HepG2 (cell line): ENCODE results near the gene U2AF1L4. TPM values are rescaled to one million over a fixed set of nuclear protein-coding genes. Genes with fewer than 3 reads are reported as not detected.
A peak's percentile ranks its signal among the peaks of the same experiment; 100 is the strongest.

ENCODE experiments used
- ATAC-seq: fragments of 200-7000 bp; cut with Tn5 transposase; 3 replicates; pipeline ENCODE4 v1.9.1; 2020; ENCODE audit warnings: mild to moderate bottlenecking, moderate library complexity
- BruUV-seq: library from RNA; stranded (reverse); fragments of 400-500 nt; replicated peaks from 2 replicates; lab custom pipeline; 2021; lab: Mats Ljungman, UMichigan
- CTCF ChIA-PET: fragments of 300-600 bp; formaldehyde crosslinking; extraction: SDS; loops from one replicate; lab custom pipeline; 2021; ENCODE audit warnings: low total read pairs, inconsistent platforms, low intra/inter-chr PET ratio; lab: Yijun Ruan, JAX
- POLR2A ChIA-PET: fragments of 350-600 bp; sonication (Branson Sonifier 250); formaldehyde crosslinking; loops from one replicate; lab custom pipeline; 2020; ENCODE audit warnings: antibody characterized with exemption, inconsistent platforms; lab: Yijun Ruan, JAX
- DNase-seq: peaks from one replicate; pipeline ENCODE4 v3.0.0-alpha.2; 2015; ENCODE audit warnings: low spot score
- FAIRE-seq: peaks from 3 replicates; lab custom pipeline; 2011; peaks lifted over from hg19 to GRCh38; lab: Jason Lieb, UNC
- H2AFZ ChIP-seq: one replicate; pipeline ENCODE4 v1.6.1; 2011; ENCODE audit warnings: low read length, inconsistent platforms
- H3K27ac ChIP-seq: fragments of 300-600 bp; 3 replicates; pipeline ENCODE4 v1.8.0; 2011; ENCODE audit warnings: mixed run types, mild to moderate bottlenecking, mixed read lengths, low read length, inconsistent platforms; ENCODE audit not compliant: insufficient read depth; ENCODE audit errors: extremely low read length
- H3K27me3 ChIP-seq, 2 experiments: fragments of 200-600 bp in 1 of 2; 2 replicates in 1 of 2; 3 replicates in 1 of 2; pipeline versions ENCODE4 v1.6.0 to v1.8.0; 2011; ENCODE audit warnings: low read length in 2 of 2, mild to moderate bottlenecking in 2 of 2, moderate library complexity in 2 of 2, inconsistent platforms in 1 of 2; ENCODE audit not compliant: insufficient read depth in 2 of 2, control insufficient read depth in 1 of 2
- H3K36me3 ChIP-seq, 2 experiments: fragments of 200-600 bp in 1 of 2; replicated peaks in 1 of 2; 2 replicates in 1 of 2; 3 replicates in 1 of 2; pipeline versions ENCODE4 v1.5.1 to v1.8.0; 2011; ENCODE audit warnings: low read length in 2 of 2, inconsistent platforms in 1 of 2; ENCODE audit not compliant: insufficient read depth in 2 of 2, control insufficient read depth in 1 of 2
- H3K4me1 ChIP-seq: 2 replicates; pipeline ENCODE4 v1.5.1; 2012; ENCODE audit warnings: low read length, inconsistent platforms; ENCODE audit not compliant: insufficient read depth
- H3K4me2 ChIP-seq: 2 replicates; pipeline ENCODE4 v1.6.0; 2011; ENCODE audit warnings: low read depth, low read length, inconsistent platforms
- H3K4me3 ChIP-seq, 3 experiments: fragments of 200-600 bp in 1 of 3; sonication (generic), shearing (Covaris generic) in 1 of 3; replicated peaks in 1 of 3; 2 replicates each; pipeline ENCODE4 v1.5.1; 2011 to 2016; ENCODE audit warnings: low read length in 3 of 3, inconsistent platforms in 2 of 3, low read depth in 2 of 3, mild to moderate bottlenecking in 2 of 3, control low read depth in 1 of 3, mixed read lengths in 1 of 3; ENCODE audit not compliant: insufficient read depth in 1 of 3
- H3K79me2 ChIP-seq: one replicate; pipeline ENCODE4 v1.6.1; 2011; ENCODE audit warnings: low read length, inconsistent platforms; ENCODE audit not compliant: insufficient read depth
- H3K9ac ChIP-seq: 2 replicates; pipeline ENCODE4 v1.6.0; 2011; ENCODE audit warnings: mild to moderate bottlenecking, low read depth, low read length, inconsistent platforms; ENCODE audit not compliant: insufficient read depth
- H3K9me3 ChIP-seq: 2 replicates; pipeline ENCODE4 v1.5.1; 2012; ENCODE audit warnings: mild to moderate bottlenecking, low read length
- H4K20me1 ChIP-seq: 2 replicates; pipeline ENCODE4 v1.6.0; 2011; ENCODE audit warnings: inconsistent platforms, mild to moderate bottlenecking, low read length, moderate library complexity; ENCODE audit not compliant: insufficient read depth
- FOXO4 ChIP-seq: sonication (generic); formaldehyde crosslinking; conservative IDR thresholded peaks from 2 replicates; pipeline ENCODE4 v1.8.1; 2023; ENCODE audit warnings: missing genetic modification reagents
- FOXP1 ChIP-seq, 2 experiments: fragments of 450-650 bp in 1 of 2; IDR thresholded peaks; 2 replicates each; pipeline ENCODE4 v1.6.1; 2017 to 2018; ENCODE audit warnings: antibody characterized with exemption in 1 of 2
- KLF11 ChIP-seq: IDR thresholded peaks from 2 replicates; pipeline ENCODE4 v1.6.1; 2016; ENCODE audit warnings: missing compliant biosample characterization
- NCOA2 ChIP-seq: sonication (generic); formaldehyde crosslinking; IDR thresholded peaks from 2 replicates; pipeline ENCODE4 v1.8.0; 2022; ENCODE audit warnings: inconsistent platforms
- NFYC ChIP-seq: IDR thresholded peaks from 2 replicates; pipeline ENCODE4 v1.6.1; 2016; ENCODE audit warnings: missing genetic modification reagents, missing compliant biosample characterization
- POLR2G ChIP-seq: fragments of 200-400 bp; formaldehyde crosslinking; IDR thresholded peaks from 2 replicates; pipeline ENCODE4 v1.6.1; 2018; ENCODE audit warnings: mild to moderate bottlenecking, low read depth, low read length, moderate library complexity
- SOX13 ChIP-seq, 3 experiments: fragments of 450-650 bp in 1 of 3; sonication (generic) in 1 of 3; formaldehyde crosslinking in 1 of 3; IDR thresholded peaks in 2 of 3; conservative IDR thresholded peaks in 1 of 3; 2 replicates each; pipeline versions ENCODE4 v1.5.0 to v1.6.1; 2016 to 2020; ENCODE audit warnings: antibody characterized with exemption in 1 of 3, mild to moderate bottlenecking in 1 of 3, missing compliant biosample characterization in 1 of 3, missing genetic modification reagents in 1 of 3, moderate library complexity in 1 of 3
- SPEN ChIP-seq: sonication (generic); formaldehyde crosslinking; IDR thresholded peaks from 2 replicates; pipeline ENCODE4 v1.5.1; 2020; ENCODE audit warnings: low read depth, mild to moderate bottlenecking, missing genetic modification reagents
- ZNF280D ChIP-seq: sonication (generic); formaldehyde crosslinking; IDR thresholded peaks from 2 replicates; pipeline ENCODE4 v1.5.1; 2020; ENCODE audit warnings: mild to moderate bottlenecking, missing genetic modification reagents
- ZNF660 ChIP-seq: sonication (generic); formaldehyde crosslinking; IDR thresholded peaks from 2 replicates; pipeline ENCODE4 v1.5.1; 2020; ENCODE audit warnings: mild to moderate bottlenecking, low read depth, missing genetic modification reagents, borderline replicate concordance
- ZNF724P ChIP-seq: sonication (generic); formaldehyde crosslinking; IDR thresholded peaks from 2 replicates; pipeline ENCODE4 v1.8.0; 2022; ENCODE audit warnings: missing genetic modification reagents, borderline replicate concordance
- ZNF746 ChIP-seq: sonication (generic); formaldehyde crosslinking; IDR thresholded peaks from 2 replicates; pipeline ENCODE4 v1.8.0; 2022; ENCODE audit warnings: mild to moderate bottlenecking, missing genetic modification reagents
- ZXDC ChIP-seq: sonication (generic); formaldehyde crosslinking; IDR thresholded peaks from 2 replicates; pipeline ENCODE4 v1.5.0; 2020; ENCODE audit warnings: mild to moderate bottlenecking, missing genetic modification reagents
- ZZZ3 ChIP-seq: sonication (generic); formaldehyde crosslinking; IDR thresholded peaks from 2 replicates; pipeline ENCODE4 v1.4.0; 2020; ENCODE audit warnings: missing genetic modification reagents, mild to moderate bottlenecking, borderline replicate concordance
- WGBS: methylation state at CpG from one replicate; pipeline ENCODE4 v1.1.6; 2017; ENCODE audit warnings: low lambda C conversion rate; 5-methylcytosine and 5-hydroxymethylcytosine counted together
- in situ Hi-C: cut with HindIII; loops from 2 replicates; pipeline ENCODE4 v1.10.0; 2017; ENCODE audit warnings: low pct_unique_long_range_greater_than_20kb; ENCODE audit not compliant: extremely low pct_ligation_motif_present
- intact Hi-C: fragments of 100-400 bp; cut with micrococcal nuclease; formaldehyde crosslinking; loops from one replicate; pipeline ENCODE4 v1.10.0; 2022; ENCODE audit not compliant: unreplicated experiment
- polyA plus RNA-seq, 8 experiments: library from polyadenylated mRNA; depleted of rRNA in 3 of 8; stranded (reverse) in 7 of 8; unstranded in 1 of 8; fragments of >200 nt; fragmentation: Illumina TruSeq in 4 of 8; extraction: Trizol in 4 of 8; gene quantifications; 2 replicates each; pipeline versions ENCODE4 v1.2.1 to v1.2.3, GENCODE V29; 2011 to 2016; ENCODE audit warnings: low read depth in 4 of 8, missing spikeins in 1 of 8, mixed read lengths in 1 of 8; ENCODE audit not compliant: insufficient read depth in 1 of 8
- total RNA-seq, 5 experiments: library from RNA; depleted of rRNA; stranded (reverse); fragments of >200 nt; fragmentation: Illumina TruSeq; extraction: Trizol; gene quantifications; 2 replicates each; pipeline ENCODE4 v1.2.3, GENCODE V29; 2016; ENCODE audit warnings: low read depth in 1 of 5

Gene U2AF1L4
- total and polyA plus RNA-seq, 2 of the 13 experiments (the other 11 are each of a cell fraction or from before 2014, with no cell fraction given): 7.9 to 15.4 TPM

GRCh38 chr19:35740108-35740422, 5.2 kb downstream of the U2AF1L4 start (continued):
- TF ChIP-seq ZNF280D: no peak
- TF ChIP-seq ZNF724P: peak; percentile 9; the same call in 1 of the 2 replicates

- no peaks in the 10 kb centered on the region for H3K79me2 ChIP-seq
- H3K4me2 ChIP-seq: peak overlapping the region; percentile 84
- H3K9me3 ChIP-seq: no peaks in the 10 kb centered on the region
- FAIRE-seq: no peak
- in situ Hi-C loops (no loop called here), intact Hi-C loops (loop anchor here (2.0 to 10.0 kb wide), 2 partner anchors 21 to 45 kb away; partner anchors contain the start of gene KMT2B)
- no peak overlapping the region for H2AFZ ChIP-seq
- 88% methylated on average over 24 of the region's 29 CpGs for WGBS
- POLR2A ChIA-PET: interaction anchor here (1.0 to 4.6 kb wide), 15 partner anchors 9 to 192 kb away, joined by 3 to 69 read pairs (median 7); partner anchors contain the start of genes HSPB6, LIN37 and PROSER3
- peaks cover 14 to 43% of the 10 kb centered on the region in 2 experiments; a peak in 4 of 5 replicates for H3K36me3 ChIP-seq
- no peak for DNase-seq
- peak overlapping the region; percentile 70 for H3K9ac ChIP-seq
- CTCF ChIA-PET: interaction anchor here (1.4 kb wide), 1 partner anchor 46 kb away, joined by 3 read pairs; no protein-coding TSS in a partner anchor
- no peaks in the 10 kb centered on the region for H4K20me1 ChIP-seq
- peak overlapping the region; percentile 65 to 84 (median 80) for H3K4me3 ChIP-seq
- no TSS peak for BruUV-seq
- peak overlapping the region; percentile 89 for H3K27ac ChIP-seq
- no peaks in the 10 kb centered on the region for H3K27me3 ChIP-seq
- no peak for ATAC-seq
- H3K4me1 ChIP-seq: peaks cover 27% of the 10 kb centered on the region
- TF ChIP-seq SPEN (CRISPR knock-in tag) (no peak), KLF11 (no peak), ZNF660 (CRISPR knock-in tag) (no peak), FOXO4 (CRISPR knock-in tag) (no peak), NFYC (CRISPR knock-in tag) (no peak), ZNF746 (CRISPR knock-in tag) (no peak), SOX13 (IDR thresholded peaks at IDR 0.05) (no peak), SOX13 (CRISPR knock-in tag; conservative IDR thresholded peaks at IDR 0.05 in 1 of 2, IDR thresholded peaks at IDR 0.05 in 1 of 2) (no peak), POLR2G (peak; percentile 49), ZZZ3 (CRISPR knock-in tag) (no peak), ZXDC (CRISPR knock-in tag) (no peak), NCOA2 (CRISPR knock-in tag) (no peak), FOXP1 (IDR thresholded peaks at IDR 0.05) (no peak), FOXP1 (CRISPR knock-in tag; IDR thresholded peaks at IDR 0.05) (no peak)
These were observed 5.7 kb downstream of the U2AF1L4 start for GRCh38 chr19:35739275-35740107.
